Measurements from ENCODE around the gene TMOD4. TPM values are rescaled to one million over a fixed set of nuclear protein-coding genes. Genes with fewer than 3 reads are reported as not detected.

Gene TMOD4
- total and polyA plus RNA-seq, 2 of the 13 experiments (the other 11 are each of a cell fraction or from before 2014, with no cell fraction given): 0.66 TPM; not detected in 1

DNA sequence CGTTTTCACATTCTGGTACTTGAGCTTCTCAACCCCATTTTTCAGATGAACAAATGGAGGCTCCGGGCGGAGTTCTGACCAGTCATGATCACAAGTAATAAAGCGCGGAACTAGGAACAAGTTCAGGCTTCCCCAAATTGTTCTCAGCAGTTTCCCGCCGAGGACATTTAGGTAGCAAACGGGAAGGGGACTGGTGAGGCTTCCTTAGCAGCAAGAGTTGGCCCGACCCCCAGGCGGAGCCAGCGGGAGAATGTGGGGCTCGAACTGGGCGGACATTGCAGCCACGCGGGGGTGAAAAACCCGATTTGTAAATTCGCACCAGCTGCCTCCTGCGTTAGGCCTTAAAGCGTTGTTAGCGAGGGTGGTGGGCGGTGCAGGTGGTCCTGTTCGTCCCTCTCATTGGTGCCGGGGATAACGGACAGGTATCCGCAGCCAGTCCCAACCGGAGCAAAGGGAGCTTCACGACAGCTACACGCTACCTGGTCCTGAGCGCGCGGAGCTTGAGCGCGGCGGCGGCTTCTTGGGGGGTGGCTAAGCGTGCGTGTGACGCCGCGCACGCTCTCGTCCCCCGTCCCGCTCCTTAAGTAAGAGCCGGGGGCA, 44.7 kb downstream of the TMOD4 start:
- H3K4me1 ChIP-seq (ENCODE audit: insufficient read depth, low read length): peaks cover 5% of the 10 kb centered on the region; the same call in 1 of the 2 replicates
- no TSS peak for BruUV-seq (replicated peaks)
- ChIA-PET CTCF (ENCODE audit: low intra/inter-chr PET ratio, low total read pairs) (no interaction called here), POLR2A (no interaction called here)
- no peaks in the 10 kb centered on the region for H4K20me1 ChIP-seq (ENCODE audit: insufficient read depth, low read length)
- WGBS (ENCODE audit: low lambda C conversion rate): 87% methylated on average over 42 of the region's 45 CpGs
- H3K27me3 ChIP-seq (ENCODE audit: control insufficient read depth in 1 of 2, insufficient read depth in 2 of 2, low read length in 2 of 2): no peaks in the 10 kb centered on the region
- ATAC-seq (no peak), FAIRE-seq (no peak), DNase-seq (ENCODE audit: low spot score) (no peak)
- H3K4me2 ChIP-seq (ENCODE audit: low read depth, low read length): no peak overlapping the region
- no peaks in the 10 kb centered on the region for H3K79me2 ChIP-seq (ENCODE audit: insufficient read depth, low read length)
- intact Hi-C loops (cut with micrococcal nuclease; ENCODE audit: unreplicated experiment): no loop called here
- H3K9me3 ChIP-seq (ENCODE audit: low read length): no peaks in the 10 kb centered on the region
- in situ Hi-C loops (cut with HindIII; ENCODE audit: extremely low pct_ligation_motif_present, low pct_unique_long_range_greater_than_20kb): no loop called here
- no peak overlapping the region for H3K4me3 ChIP-seq (replicated peaks in 1 of 3; ENCODE audit: insufficient read depth in 1 of 3, low read depth in 2 of 3, low read length in 3 of 3)
- no peaks in the 10 kb centered on the region for H3K36me3 ChIP-seq (replicated peaks in 1 of 2; ENCODE audit: control insufficient read depth in 1 of 2, insufficient read depth in 2 of 2, low read length in 2 of 2)
- no peak overlapping the region for H3K9ac ChIP-seq (ENCODE audit: insufficient read depth, low read depth, low read length)
- H2AFZ ChIP-seq (ENCODE audit: low read length): no peak overlapping the region
- peak; percentile 32 for TF ChIP-seq AGO2 (optimal IDR thresholded peaks at IDR 0.05; ENCODE audit: low read depth, low read length)
- peak; percentile 49; the same call in 1 of the 2 replicates for TF ChIP-seq ZNF629 (CRISPR knock-in tag; conservative IDR thresholded peaks at IDR 0.05)
- no peak for TF ChIP-seq GZF1 (CRISPR knock-in tag; IDR thresholded peaks at IDR 0.05)
- H3K27ac ChIP-seq (ENCODE audit: extremely low read length, insufficient read depth, low read length): no peak overlapping the region

DNA sequence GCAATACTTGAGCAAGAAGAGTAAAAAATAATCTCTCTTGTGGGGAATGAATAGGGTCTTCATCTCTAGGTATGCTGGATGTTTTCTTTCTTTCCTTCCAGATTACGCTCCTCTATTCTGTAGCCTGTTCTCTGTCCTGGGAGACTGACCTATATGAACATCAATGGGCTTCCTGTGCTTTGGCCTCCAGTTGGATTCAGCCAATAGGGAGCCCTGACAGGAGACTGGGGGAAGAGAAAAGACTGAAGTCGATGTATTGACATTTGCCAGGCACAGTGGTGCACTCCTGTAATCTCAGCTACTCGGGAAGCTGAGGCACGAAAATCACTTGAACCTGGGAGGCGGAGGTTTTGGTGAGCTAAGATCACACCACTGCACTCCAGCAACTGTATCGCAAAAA, 47.0 kb downstream of the TMOD4 start:
- no peak overlapping the region for H3K27ac ChIP-seq (ENCODE audit: extremely low read length, insufficient read depth, low read length)
- no peak overlapping the region for H3K4me3 ChIP-seq (replicated peaks in 1 of 3; ENCODE audit: insufficient read depth in 1 of 3, low read depth in 2 of 3, low read length in 3 of 3)
- WGBS (ENCODE audit: low lambda C conversion rate): 39% methylated on average over 6 of the region's 6 CpGs
- no peaks in the 10 kb centered on the region for H3K79me2 ChIP-seq (ENCODE audit: insufficient read depth, low read length)
- ATAC-seq: peak; percentile 62
- H3K9ac ChIP-seq (ENCODE audit: insufficient read depth, low read depth, low read length): no peak overlapping the region
- H4K20me1 ChIP-seq (ENCODE audit: insufficient read depth, low read length): no peaks in the 10 kb centered on the region
- no TSS peak for BruUV-seq (replicated peaks)
- DNase-seq (ENCODE audit: low spot score): no peak
- ChIA-PET POLR2A (no interaction called here), CTCF (ENCODE audit: low intra/inter-chr PET ratio, low total read pairs) (no interaction called here)
- no peaks in the 10 kb centered on the region for H3K9me3 ChIP-seq (ENCODE audit: low read length)
- in situ Hi-C loops (cut with HindIII; ENCODE audit: extremely low pct_ligation_motif_present, low pct_unique_long_range_greater_than_20kb) (no loop called here), intact Hi-C loops (cut with micrococcal nuclease; ENCODE audit: unreplicated experiment) (no loop called here)
- FAIRE-seq: no peak
- H3K27me3 ChIP-seq (ENCODE audit: control insufficient read depth in 1 of 2, insufficient read depth in 2 of 2, low read length in 2 of 2): no peaks in the 10 kb centered on the region
- no peak overlapping the region for H3K4me2 ChIP-seq (ENCODE audit: low read depth, low read length)
- H3K36me3 ChIP-seq (replicated peaks in 1 of 2; ENCODE audit: control insufficient read depth in 1 of 2, insufficient read depth in 2 of 2, low read length in 2 of 2): no peaks in the 10 kb centered on the region
- no peak overlapping the region for H2AFZ ChIP-seq (ENCODE audit: low read length)
- TF ChIP-seq FIP1L1 (IDR thresholded peaks at IDR 0.05; ENCODE audit: borderline replicate concordance, insufficient read depth, low read depth, low read length) (no peak), ZNF30 (CRISPR knock-in tag; IDR thresholded peaks at IDR 0.05) (no peak), HDAC1 (CRISPR knock-in tag; IDR thresholded peaks at IDR 0.05) (no peak), ZNF34 (CRISPR knock-in tag; IDR thresholded peaks at IDR 0.05; ENCODE audit: borderline replicate concordance) (no peak)
- H3K4me1 ChIP-seq (ENCODE audit: insufficient read depth, low read length): peaks cover 20% of the 10 kb centered on the region

Data from HepG2 (cell line).